ENCODE results near the gene PHF13. TPM values are rescaled to one million over a fixed set of nuclear protein-coding genes. Genes with fewer than 3 reads are reported as not detected.

Gene PHF13
- total and polyA plus RNA-seq, 10 of the 15 experiments (the other 5 are each of a cell fraction or from before 2014, with no cell fraction given): 0.87 to 15.4 (median 5.1) TPM

- ChIA-PET RAD21 (ENCODE audit: unreplicated experiment) (no interaction called here), CTCF (interaction anchor here (0.9 kb wide), 1 partner anchor 9 kb away, joined by 4 read pairs; no protein-coding TSS in a partner anchor), SMC1A (ENCODE audit: uncharacterized antibody, unreplicated experiment) (no interaction called here), POLR2A (no interaction called here)
- H3K36me3 ChIP-seq (ENCODE audit: control insufficient read depth in 2 of 2, insufficient read depth in 2 of 2, low read length in 1 of 2): peaks cover 5 to 11% of the 10 kb centered on the region in 2 experiments
- BruUV-seq (replicated peaks): no TSS peak
- no peaks in the 10 kb centered on the region for H3K9me3 ChIP-seq (replicated peaks; ENCODE audit: control insufficient read depth, insufficient read depth, low read length)
- no peak overlapping the region for H3K9ac ChIP-seq (ENCODE audit: control insufficient read depth, insufficient read depth, low read length)
- TF ChIP-seq TCF3 (IDR thresholded peaks at IDR 0.05; ENCODE audit: borderline replicate concordance, insufficient read depth, low read depth, low read length) (no peak), CREB1 (IDR thresholded peaks at IDR 0.05; ENCODE audit: low read depth) (no peak), TCF7 (IDR thresholded peaks at IDR 0.05; ENCODE audit: borderline replicate concordance) (no peak), PML (IDR thresholded peaks at IDR 0.05; ENCODE audit: low read length) (no peak), NFXL1 (IDR thresholded peaks at IDR 0.05; ENCODE audit: borderline replicate concordance) (no peak), NRF1 (conservative IDR thresholded peaks at IDR 0.05; ENCODE audit: low read depth, low read length) (no peak), SMAD5 (IDR thresholded peaks at IDR 0.05; ENCODE audit: low read depth) (no peak)
- H3K4me1 ChIP-seq (ENCODE audit: control insufficient read depth, insufficient read depth, low read length): no peaks in the 10 kb centered on the region
- no peak overlapping the region for H3K27ac ChIP-seq (ENCODE audit: control insufficient read depth, insufficient read depth)
- in situ Hi-C loops (cut with MboI) (no loop called here), intact Hi-C loops (cut with micrococcal nuclease; ENCODE audit: unreplicated experiment) (no loop called here)
- no peak for DNase-seq (ENCODE audit: low read depth, low spot score)
- no peaks in the 10 kb centered on the region for H3K27me3 ChIP-seq (replicated peaks in 1 of 2; ENCODE audit: control insufficient read depth in 2 of 2, insufficient read depth in 2 of 2, low read length in 1 of 2)
- no peak overlapping the region for H2AFZ ChIP-seq (ENCODE audit: control insufficient read depth, low read depth, low read length)
- no peak for FAIRE-seq
- H3K4me2 ChIP-seq (ENCODE audit: control insufficient read depth, insufficient read depth): no peak overlapping the region
- no peaks in the 10 kb centered on the region for H4K20me1 ChIP-seq (ENCODE audit: control insufficient read depth, insufficient read depth)
- WGBS (ENCODE audit: insufficient coverage, insufficient replicate concordance, low lambda C conversion rate, missing lambda C conversion rate): 98% methylated on average over 2 of the region's 2 CpGs
- no peak for ATAC-seq
- H3K79me2 ChIP-seq (ENCODE audit: control insufficient read depth, insufficient read depth, low read length): no peaks in the 10 kb centered on the region
- H3K4me3 ChIP-seq: no peak overlapping the region
These were observed 59.0 kb downstream of the PHF13 start for GRCh38 chr1:6672558-6672957.

Other genes with a start within 250 kb of the PHF13 start
Only the 7 nearest of the 12 such genes appear.
- 0.33 and 0.51 TPM in 2 replicates for gene PLEKHG5, start 122.1 kb upstream of the PHF13 start, total RNA-seq (2014; rRNA removed)
- 0.18 TPM in 2 replicates for gene PLEKHG5, start 122.1 kb upstream of the PHF13 start, total RNA-seq (2014; rRNA removed; fragmentation: Illumina TruSeq; extraction: Trizol)
- gene PLEKHG5, start 122.1 kb upstream of the PHF13 start, total RNA-seq (2021): 0.69 and 1.1 TPM in 2 replicates
- 0.19 and 0.48 TPM in 2 replicates for gene PLEKHG5, start 122.1 kb upstream of the PHF13 start, polyA plus RNA-seq (2011; rRNA removed)
- 0.13 TPM in 1 of 2 replicates, not detected in the other for gene PLEKHG5, start 122.1 kb upstream of the PHF13 start, polyA plus RNA-seq (2014; fragmentation: Illumina TruSeq; extraction: Trizol)
- under 1 TPM in 1 of 2 experiments, not detected in 1; 0.04 TPM for gene PLEKHG5, start 122.1 kb upstream of the PHF13 start, polyA plus RNA-seq (2014; fragmentation: Nextera tagmentation; extraction: Ambion mirVana)
- 0.69 and 0.79 TPM in 2 replicates for gene PLEKHG5, start 122.1 kb upstream of the PHF13 start, polyA plus RNA-seq (2014; rRNA removed)
- under 1 TPM; 0.12 to 0.13 TPM for gene PLEKHG5, start 122.1 kb upstream of the PHF13 start, polyA plus RNA-seq (2016; fragmentation: Nextera tagmentation; extraction: Ambion mirVana)
- gene NOL9, start 59.2 kb upstream of the PHF13 start, total RNA-seq (2014; rRNA removed): 23.0 and 24.9 TPM in 2 replicates
- gene NOL9, start 59.2 kb upstream of the PHF13 start, total RNA-seq (2014; rRNA removed; fragmentation: Illumina TruSeq; extraction: Trizol): 23.5 and 23.6 TPM in 2 replicates
- gene NOL9, start 59.2 kb upstream of the PHF13 start, total RNA-seq (2021): 28.7 and 35.9 TPM in 2 replicates
- gene NOL9, start 59.2 kb upstream of the PHF13 start, polyA plus RNA-seq (2011; rRNA removed): 29.7 and 30.9 TPM in 2 replicates
- gene NOL9, start 59.2 kb upstream of the PHF13 start, polyA plus RNA-seq (2014; fragmentation: Illumina TruSeq; extraction: Trizol): 10.9 and 14.0 TPM in 2 replicates
- 1 to 10 TPM; 3.9 to 4.3 TPM for gene NOL9, start 59.2 kb upstream of the PHF13 start, polyA plus RNA-seq (2014; fragmentation: Nextera tagmentation; extraction: Ambion mirVana)
- 17.5 and 23.8 TPM in 2 replicates for gene NOL9, start 59.2 kb upstream of the PHF13 start, polyA plus RNA-seq (2014; rRNA removed)
- 10 to 100 TPM; 22.9 to 24.6 TPM for gene NOL9, start 59.2 kb upstream of the PHF13 start, polyA plus RNA-seq (2016; fragmentation: Nextera tagmentation; extraction: Ambion mirVana)
- not detected in 2 replicates for gene TAS1R1, start 58.4 kb upstream of the PHF13 start, total RNA-seq (2014; rRNA removed)
- gene TAS1R1, start 58.4 kb upstream of the PHF13 start, total RNA-seq (2014; rRNA removed; fragmentation: Illumina TruSeq; extraction: Trizol): not detected in 2 replicates
- 0.11 TPM in 1 of 2 replicates, not detected in the other for gene TAS1R1, start 58.4 kb upstream of the PHF13 start, total RNA-seq (2021)
- gene TAS1R1, start 58.4 kb upstream of the PHF13 start, polyA plus RNA-seq (2011; rRNA removed): not detected in 2 replicates
- 0.03 TPM in 1 of 2 replicates, not detected in the other for gene TAS1R1, start 58.4 kb upstream of the PHF13 start, polyA plus RNA-seq (2014; fragmentation: Illumina TruSeq; extraction: Trizol)
- under 1 TPM in 1 of 2 experiments, not detected in 1; 0.04 TPM for gene TAS1R1, start 58.4 kb upstream of the PHF13 start, polyA plus RNA-seq (2014; fragmentation: Nextera tagmentation; extraction: Ambion mirVana)
- gene TAS1R1, start 58.4 kb upstream of the PHF13 start, polyA plus RNA-seq (2014; rRNA removed): 0.06 and 0.10 TPM in 2 replicates
- not detected for gene TAS1R1, start 58.4 kb upstream of the PHF13 start, polyA plus RNA-seq (2016; fragmentation: Nextera tagmentation; extraction: Ambion mirVana)
- gene ZBTB48, start 33.7 kb upstream of the PHF13 start, total RNA-seq (2014; rRNA removed): 13.6 and 16.3 TPM in 2 replicates
- 14.5 and 18.8 TPM in 2 replicates for gene ZBTB48, start 33.7 kb upstream of the PHF13 start, total RNA-seq (2014; rRNA removed; fragmentation: Illumina TruSeq; extraction: Trizol)
- 23.6 and 27.8 TPM in 2 replicates for gene ZBTB48, start 33.7 kb upstream of the PHF13 start, total RNA-seq (2021)
- gene ZBTB48, start 33.7 kb upstream of the PHF13 start, polyA plus RNA-seq (2011; rRNA removed): 10.8 and 17.2 TPM in 2 replicates
- 7.6 and 9.9 TPM in 2 replicates for gene ZBTB48, start 33.7 kb upstream of the PHF13 start, polyA plus RNA-seq (2014; fragmentation: Illumina TruSeq; extraction: Trizol)
- 1 to 10 TPM in 1 of 2 experiments, under 1 TPM in 1; 1.00 to 3.3 TPM for gene ZBTB48, start 33.7 kb upstream of the PHF13 start, polyA plus RNA-seq (2014; fragmentation: Nextera tagmentation; extraction: Ambion mirVana)
- 25.3 and 26.3 TPM in 2 replicates for gene ZBTB48, start 33.7 kb upstream of the PHF13 start, polyA plus RNA-seq (2014; rRNA removed)
- 10 to 100 TPM; 16.3 to 18.7 TPM for gene ZBTB48, start 33.7 kb upstream of the PHF13 start, polyA plus RNA-seq (2016; fragmentation: Nextera tagmentation; extraction: Ambion mirVana)
- 7.9 and 10.1 TPM in 2 replicates for gene KLHL21, start 10.9 kb upstream of the PHF13 start, total RNA-seq (2014; rRNA removed)
- 3.5 and 3.9 TPM in 2 replicates for gene KLHL21, start 10.9 kb upstream of the PHF13 start, total RNA-seq (2014; rRNA removed; fragmentation: Illumina TruSeq; extraction: Trizol)
- 11.0 and 12.2 TPM in 2 replicates for gene KLHL21, start 10.9 kb upstream of the PHF13 start, total RNA-seq (2021)
- 1.9 and 2.5 TPM in 2 replicates for gene KLHL21, start 10.9 kb upstream of the PHF13 start, polyA plus RNA-seq (2011; rRNA removed)
- 1.5 and 4.2 TPM in 2 replicates for gene KLHL21, start 10.9 kb upstream of the PHF13 start, polyA plus RNA-seq (2014; fragmentation: Illumina TruSeq; extraction: Trizol)
- gene KLHL21, start 10.9 kb upstream of the PHF13 start, polyA plus RNA-seq (2014; fragmentation: Nextera tagmentation; extraction: Ambion mirVana): 1 to 10 TPM in 1 of 2 experiments, under 1 TPM in 1; 0.76 to 1.2 TPM
- gene KLHL21, start 10.9 kb upstream of the PHF13 start, polyA plus RNA-seq (2014; rRNA removed): 6.3 and 7.3 TPM in 2 replicates
- 1 to 10 TPM; 7.7 to 9.2 TPM for gene KLHL21, start 10.9 kb upstream of the PHF13 start, polyA plus RNA-seq (2016; fragmentation: Nextera tagmentation; extraction: Ambion mirVana)
- 19.5 and 21.5 TPM in 2 replicates for gene THAP3, start 11.1 kb downstream of the PHF13 start, total RNA-seq (2014; rRNA removed)
- 9.7 TPM in 2 replicates for gene THAP3, start 11.1 kb downstream of the PHF13 start, total RNA-seq (2014; rRNA removed; fragmentation: Illumina TruSeq; extraction: Trizol)
- 12.0 TPM in 2 replicates for gene THAP3, start 11.1 kb downstream of the PHF13 start, total RNA-seq (2021)
- gene THAP3, start 11.1 kb downstream of the PHF13 start, polyA plus RNA-seq (2011; rRNA removed): 6.6 and 11.8 TPM in 2 replicates
- 0.54 and 8.3 TPM in 2 replicates for gene THAP3, start 11.1 kb downstream of the PHF13 start, polyA plus RNA-seq (2014; fragmentation: Illumina TruSeq; extraction: Trizol)
- 1 to 10 TPM; 1.5 to 2.8 TPM for gene THAP3, start 11.1 kb downstream of the PHF13 start, polyA plus RNA-seq (2014; fragmentation: Nextera tagmentation; extraction: Ambion mirVana)
- 16.3 and 16.5 TPM in 2 replicates for gene THAP3, start 11.1 kb downstream of the PHF13 start, polyA plus RNA-seq (2014; rRNA removed)
- gene THAP3, start 11.1 kb downstream of the PHF13 start, polyA plus RNA-seq (2016; fragmentation: Nextera tagmentation; extraction: Ambion mirVana): 10 to 100 TPM; 16.8 to 17.3 TPM
- 28.3 and 28.7 TPM in 2 replicates for gene DNAJC11, start 88.1 kb downstream of the PHF13 start, total RNA-seq (2014; rRNA removed)
- 33.1 and 35.4 TPM in 2 replicates for gene DNAJC11, start 88.1 kb downstream of the PHF13 start, total RNA-seq (2014; rRNA removed; fragmentation: Illumina TruSeq; extraction: Trizol)
- gene DNAJC11, start 88.1 kb downstream of the PHF13 start, total RNA-seq (2021): 49.3 and 51.8 TPM in 2 replicates
- 26.4 and 29.2 TPM in 2 replicates for gene DNAJC11, start 88.1 kb downstream of the PHF13 start, polyA plus RNA-seq (2011; rRNA removed)
- 54.5 and 73.4 TPM in 2 replicates for gene DNAJC11, start 88.1 kb downstream of the PHF13 start, polyA plus RNA-seq (2014; fragmentation: Illumina TruSeq; extraction: Trizol)
- gene DNAJC11, start 88.1 kb downstream of the PHF13 start, polyA plus RNA-seq (2014; fragmentation: Nextera tagmentation; extraction: Ambion mirVana): 1 to 10 TPM; 5.0 to 8.6 TPM
- gene DNAJC11, start 88.1 kb downstream of the PHF13 start, polyA plus RNA-seq (2014; rRNA removed): 41.3 and 43.6 TPM in 2 replicates
- 10 to 100 TPM; 56.9 to 58.8 TPM for gene DNAJC11, start 88.1 kb downstream of the PHF13 start, polyA plus RNA-seq (2016; fragmentation: Nextera tagmentation; extraction: Ambion mirVana)